ENCODE measurements around the gene AKAP3.

- no peak for TF ChIP-seq POLR2AphosphoS2 (conservative IDR thresholded peaks at IDR 0.05; ENCODE audit: low read length)
- TF ChIP-seq NPAS2 (CRISPR knock-in tag; IDR thresholded peaks at IDR 0.05; ENCODE audit: borderline replicate concordance), result no peak
- TF ChIP-seq MAFK (IDR thresholded peaks at IDR 0.05; ENCODE audit: partially characterized antibody), result no peak
- no peak for TF ChIP-seq KDM1A (IDR thresholded peaks at IDR 0.05; ENCODE audit: low read depth)
- TF ChIP-seq CEBPB (IDR thresholded peaks at IDR 0.05), result no peak
- TF ChIP-seq CHD2 (IDR thresholded peaks at IDR 0.05; ENCODE audit: low read length, partially characterized antibody), result no peak
- TF ChIP-seq CTCF (IDR thresholded peaks at IDR 0.05), result no peak
- no peak for TF ChIP-seq RAD21 (conservative IDR thresholded peaks at IDR 0.05 in 1 of 2, IDR thresholded peaks at IDR 0.05 in 1 of 2)
- TF ChIP-seq EP300 (IDR thresholded peaks at IDR 0.05), result no peak
- TF ChIP-seq CHD4 (IDR thresholded peaks at IDR 0.05; ENCODE audit: borderline replicate concordance), result no peak
These were observed 16.4 kb upstream of the AKAP3 start for GRCh38 chr12:4665236-4665635.
